Activated naive CD8-positive, alpha-beta T cell treated with anti-CD3 and anti-CD28 coated beads, Interleukin-2, amount 10 ng/mL, durations not matched to agents 7 days and 5 days (primary cell): ENCODE measurements around the gene PAK4. TPM values are rescaled to one million over a fixed set of nuclear protein-coding genes. Genes with fewer than 3 reads are reported as not detected.
"Not testable (repeated sequence)": the region's sequence is repeated elsewhere in the genome, so short reads cannot be mapped to it uniquely, and the experiment has no call there.

Source experiments
- ATAC-seq: fragments of 150-1000 bp; cut with Tn5 transposase; one replicate; pipeline ENCODE4 v1.10.0; 2021; ENCODE audit warnings: low read depth, moderate library complexity
- POLR2A ChIA-PET: fragments of 350-600 bp; sonication (Branson Sonifier 250); formaldehyde crosslinking; loops from one replicate; lab custom pipeline; 2021; ENCODE audit warnings: antibody characterized with exemption; lab: Charles Lee
- DNase-seq: peaks from one replicate; pipeline ENCODE4 v3.0.0; 2021
- H3K27ac Mint-ChIP-seq: one replicate; pipeline ENCODE4 v1.8.0; 2022; ENCODE audit warnings: mild to moderate bottlenecking, mixed read lengths
- H3K27me3 Mint-ChIP-seq: one replicate; pipeline ENCODE4 v1.8.0; 2022; ENCODE audit warnings: mild to moderate bottlenecking, moderate library complexity, mixed read lengths
- H3K36me3 Mint-ChIP-seq: one replicate; pipeline ENCODE4 v1.8.0; 2021; ENCODE audit warnings: mild to moderate bottlenecking, mixed read lengths
- H3K4me1 Mint-ChIP-seq: one replicate; pipeline ENCODE4 v1.8.0; 2021; ENCODE audit warnings: mixed read lengths
- H3K4me3 Mint-ChIP-seq: one replicate; pipeline ENCODE4 v1.8.0; 2022; ENCODE audit warnings: mild to moderate bottlenecking, moderate library complexity, mixed read lengths
- H3K9me3 Mint-ChIP-seq: one replicate; pipeline ENCODE4 v1.8.0; 2021; ENCODE audit warnings: mixed read lengths
- total RNA-seq, 2 experiments: library from RNA; stranded (reverse); gene quantifications; one replicate each; pipeline ENCODE4 v1.2.3, GENCODE V29; 2021

PAK4 gene
- total RNA-seq, 2 experiments from 2014 or later: 16.1 to 17.1 TPM

DNA sequence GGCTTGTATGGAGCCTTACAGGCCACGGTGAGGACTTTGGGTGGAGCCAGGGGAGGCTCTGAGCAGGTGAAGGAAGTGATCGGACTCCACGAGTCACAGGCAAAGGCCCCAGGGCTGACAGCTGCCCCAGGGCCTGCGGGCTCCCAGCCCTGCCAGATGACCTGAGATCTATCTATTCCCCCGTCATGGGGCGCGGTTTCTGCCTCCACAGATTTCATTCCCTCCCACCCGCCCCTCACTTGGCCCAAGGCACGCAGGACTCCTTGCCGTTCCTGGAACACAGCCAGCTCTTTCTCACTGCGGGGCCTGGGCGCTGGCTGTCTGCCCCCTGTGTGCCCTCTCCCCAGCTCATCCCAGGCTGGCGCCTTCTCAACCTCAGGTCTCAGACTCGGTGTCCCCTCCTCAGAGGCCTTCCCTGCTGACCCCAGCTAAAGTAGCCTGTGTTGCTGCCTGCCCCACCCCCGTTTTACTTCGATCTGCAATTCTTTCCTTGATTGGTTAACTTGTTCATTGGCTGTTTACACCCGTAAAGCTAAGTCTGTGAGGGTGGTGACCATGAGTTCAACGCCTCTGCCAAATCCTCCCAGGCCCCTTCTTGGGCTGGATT is 13.9 kb upstream of the PAK4 start:
- Mint-ChIP-seq H3K27ac (no peak overlapping the region), H3K4me1 (peaks cover 7% of the 10 kb centered on the region), H3K9me3 (no peaks in the 10 kb centered on the region), H3K4me3 (no peak overlapping the region), H3K36me3 (no peaks in the 10 kb centered on the region), H3K27me3 (peaks cover 4% of the 10 kb centered on the region)
- DNase-seq (no peak), ATAC-seq (no peak)
- POLR2A ChIA-PET: no interaction called here

DNA sequence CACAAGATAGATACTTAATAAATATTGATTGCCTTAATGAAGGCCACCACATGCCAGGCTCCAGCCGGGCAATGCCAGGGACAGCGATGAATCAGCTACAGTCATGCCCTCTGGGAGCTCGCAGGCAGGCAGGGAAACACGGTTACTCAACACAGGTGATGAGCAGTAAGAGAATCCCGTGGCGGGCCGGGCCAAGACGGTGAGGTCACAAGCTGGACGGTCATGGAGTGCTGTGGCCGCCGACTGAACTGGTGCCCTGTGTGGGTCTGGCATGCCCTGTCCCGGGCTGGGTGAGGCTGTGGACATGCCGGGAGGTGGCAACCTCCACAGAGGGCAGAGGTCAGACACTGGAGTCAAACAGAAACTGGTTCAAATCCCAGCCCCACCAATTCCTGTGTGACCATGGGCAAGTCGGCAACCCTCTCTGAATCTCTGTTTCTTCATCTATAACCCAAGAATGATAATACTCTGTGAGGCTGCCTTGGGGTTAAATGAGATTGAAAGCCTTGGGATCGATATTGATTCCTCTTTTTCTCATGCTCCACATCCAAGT is 13.2 kb upstream of the PAK4 start:
- Mint-ChIP-seq H3K27ac (no peak overlapping the region), H3K4me1 (peaks cover 7% of the 10 kb centered on the region), H3K36me3 (no peaks in the 10 kb centered on the region), H3K9me3 (no peaks in the 10 kb centered on the region), H3K27me3 (peaks cover 4% of the 10 kb centered on the region), H3K4me3 (no peak overlapping the region)
- DNase-seq (no peak), ATAC-seq (no peak)
- POLR2A ChIA-PET: no interaction called here

DNA sequence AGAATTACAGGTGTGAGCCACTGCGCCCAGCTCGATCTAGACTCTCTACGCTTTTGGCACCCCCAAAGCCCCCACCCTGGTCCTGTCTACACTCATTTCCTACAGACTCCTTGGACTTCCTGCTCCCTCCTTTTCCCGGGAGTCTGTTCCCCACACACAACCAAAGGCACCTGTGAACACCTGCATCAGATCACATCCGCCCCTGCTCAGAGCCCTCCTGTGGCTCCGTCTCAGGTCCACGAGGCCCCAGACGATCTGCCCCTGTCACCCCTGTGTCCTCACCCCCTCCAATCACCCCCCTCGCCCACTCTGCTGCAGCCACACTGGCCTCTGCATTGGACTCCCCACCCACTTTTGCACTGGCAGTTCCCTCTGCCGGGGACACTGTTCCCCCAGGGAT is 12.4 kb upstream of the PAK4 start:
- Mint-ChIP-seq H3K36me3 (no peaks in the 10 kb centered on the region), H3K27me3 (peaks cover 2% of the 10 kb centered on the region), H3K4me1 (peaks cover 7% of the 10 kb centered on the region), H3K27ac (no peak overlapping the region), H3K4me3 (no peak overlapping the region), H3K9me3 (no peaks in the 10 kb centered on the region)
- ATAC-seq: no peak
- POLR2A ChIA-PET: no interaction called here
- DNase-seq: no peak

DNA sequence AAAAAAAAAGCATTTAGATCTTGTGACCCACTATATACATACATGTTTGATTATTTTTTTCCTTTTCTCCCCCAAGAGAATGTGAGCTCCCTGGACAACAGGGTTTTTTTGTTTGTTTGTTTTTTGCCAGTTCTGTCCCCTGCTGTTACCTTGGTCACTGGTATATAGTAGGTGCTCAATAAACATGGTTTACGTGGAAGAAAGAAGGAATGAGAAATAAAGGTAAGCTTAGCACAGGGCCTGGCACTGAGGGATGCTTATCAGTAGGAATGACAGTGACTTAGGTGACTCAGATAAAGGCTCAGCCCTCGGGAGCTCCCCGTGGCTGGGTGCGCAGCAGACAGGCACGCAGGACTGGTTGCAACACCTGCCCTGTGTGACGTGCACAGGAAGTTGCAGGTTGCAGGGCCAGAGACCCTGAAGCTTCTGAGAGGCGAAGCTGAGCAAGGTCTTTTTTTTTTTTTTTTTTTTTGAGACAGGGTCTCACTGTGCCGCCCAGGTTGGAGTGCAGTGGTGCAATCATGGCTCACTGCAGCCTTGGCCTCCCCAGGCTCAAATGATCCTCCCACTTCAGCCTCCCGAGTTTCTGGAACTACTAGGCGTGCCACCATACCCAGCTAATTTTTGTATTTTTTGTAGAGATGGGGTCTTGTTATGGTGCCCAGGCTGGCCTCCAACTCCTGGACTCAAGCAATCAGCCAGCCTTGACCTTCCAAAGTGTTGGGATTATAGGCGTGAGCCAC is 10.3 kb upstream of the PAK4 start:
- Mint-ChIP-seq H3K4me1 (peaks cover 6% of the 10 kb centered on the region), H3K4me3 (no peak overlapping the region), H3K9me3 (no peaks in the 10 kb centered on the region), H3K36me3 (no peaks in the 10 kb centered on the region), H3K27ac (no peak overlapping the region), H3K27me3 (peaks cover 2% of the 10 kb centered on the region)
- POLR2A ChIA-PET: interaction anchor here (0.7 kb wide), 3 partner anchors 107 to 399 kb away, joined by 4 to 5 read pairs (median 4); partner anchors contain the start of gene GMFG
- DNase-seq (no peak), ATAC-seq (no peak)

DNA sequence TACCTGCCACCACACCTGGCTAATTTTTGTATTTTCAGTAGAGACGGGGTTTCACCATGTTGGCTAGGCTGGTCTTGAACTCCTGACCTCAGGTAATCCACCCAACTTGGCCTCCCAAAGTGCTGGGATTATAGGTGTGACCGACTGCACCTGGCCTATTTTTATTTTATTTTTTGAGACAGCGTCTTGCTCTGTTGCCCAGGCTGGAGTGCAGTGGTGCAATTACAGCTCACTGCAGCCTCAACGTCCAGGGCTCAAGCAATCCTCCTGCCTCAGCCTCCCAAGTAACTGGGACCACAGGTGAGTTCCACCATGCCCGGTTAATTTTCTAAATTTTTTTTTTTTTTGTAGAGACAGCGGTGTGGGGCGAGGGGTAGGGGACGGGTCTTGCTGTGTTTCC is 8.6 kb upstream of the PAK4 start:
- POLR2A ChIA-PET, ATAC-seq, H3K4me1 Mint-ChIP-seq, H3K9me3 Mint-ChIP-seq, DNase-seq, H3K36me3 Mint-ChIP-seq, H3K27me3 Mint-ChIP-seq, H3K27ac Mint-ChIP-seq, H3K4me3 Mint-ChIP-seq: not testable (repeated sequence)

DNA sequence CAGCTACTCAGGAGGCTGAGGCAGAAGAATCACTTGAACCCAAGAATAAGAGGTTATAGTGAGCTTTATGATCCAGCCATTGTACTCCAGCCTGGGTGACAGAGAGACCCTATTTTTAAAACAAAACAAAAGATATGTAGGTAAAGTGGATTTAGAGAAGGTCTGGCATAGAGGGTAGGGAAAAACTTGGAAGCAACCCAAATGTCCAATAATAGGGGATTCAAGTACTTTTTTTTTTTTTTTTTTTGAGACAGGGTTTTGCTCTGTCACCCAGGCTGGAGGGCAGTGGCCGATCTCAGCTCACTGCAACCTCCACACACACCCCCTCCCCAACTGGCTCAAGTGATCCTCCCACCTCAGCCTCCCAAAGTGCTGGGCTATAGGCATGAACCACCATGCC is 5.8 kb upstream of the PAK4 start:
- Mint-ChIP-seq H3K36me3 (no peaks in the 10 kb centered on the region), H3K4me1 (peaks cover 10% of the 10 kb centered on the region), H3K9me3 (no peaks in the 10 kb centered on the region), H3K4me3 (no peak overlapping the region), H3K27ac (no peak overlapping the region), H3K27me3 (peaks cover 9% of the 10 kb centered on the region)
- no peak for ATAC-seq
- POLR2A ChIA-PET: interaction anchor here (0.7 kb wide), 1 partner anchor 212 kb away, joined by 4 read pairs; no protein-coding TSS in a partner anchor
- DNase-seq: no peak

DNA sequence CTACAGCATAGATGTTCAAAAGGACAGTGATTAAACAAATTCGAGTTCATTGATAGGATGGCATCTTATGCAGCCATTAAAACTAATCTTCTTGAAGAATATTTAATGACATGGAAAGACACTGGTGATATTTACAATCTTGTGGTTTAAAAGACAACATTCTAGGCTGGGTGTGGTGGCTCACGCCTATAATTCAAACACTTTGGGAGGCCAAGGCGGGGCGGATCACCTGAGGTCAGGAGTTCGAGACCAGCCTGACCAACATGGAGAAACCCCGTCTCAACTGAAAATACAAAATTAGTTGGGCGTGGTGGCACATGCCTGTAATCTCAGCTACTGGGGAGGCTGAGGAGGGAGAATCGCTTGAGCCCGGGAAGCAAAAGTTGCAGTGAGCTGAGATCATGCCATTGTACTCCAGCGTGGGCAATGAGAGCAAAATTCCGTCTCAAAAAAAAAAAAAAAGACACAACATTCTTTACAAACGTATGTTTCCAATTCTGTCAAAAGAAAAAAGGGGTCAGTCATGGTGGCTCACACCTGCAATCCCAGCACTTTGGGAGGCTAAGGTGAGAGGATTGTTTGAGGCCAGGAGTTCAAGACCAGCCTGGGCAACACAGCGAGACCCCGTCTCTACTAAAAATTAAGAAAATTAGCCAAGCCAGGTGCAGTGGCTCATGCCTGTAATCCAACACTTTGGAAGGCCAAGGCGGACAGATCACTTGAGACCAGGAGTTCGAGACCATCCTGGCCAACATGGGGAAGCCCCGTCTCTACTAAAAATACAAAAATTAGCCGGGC is 2.5 kb upstream of the PAK4 start:
- DNase-seq (no peak), ATAC-seq (no peak)
- Mint-ChIP-seq H3K4me1 (peaks cover 25% of the 10 kb centered on the region), H3K4me3 (no peak overlapping the region), H3K36me3 (peaks cover 2% of the 10 kb centered on the region), H3K27ac (no peak overlapping the region), H3K9me3 (no peaks in the 10 kb centered on the region), H3K27me3 (peaks cover 9% of the 10 kb centered on the region)
- POLR2A ChIA-PET: interaction anchor here (0.6 to 1.8 kb wide), 3 partner anchors 204 to 218 kb away, joined by 4 to 6 read pairs (median 5); partner anchors contain the start of gene GMFG

DNA sequence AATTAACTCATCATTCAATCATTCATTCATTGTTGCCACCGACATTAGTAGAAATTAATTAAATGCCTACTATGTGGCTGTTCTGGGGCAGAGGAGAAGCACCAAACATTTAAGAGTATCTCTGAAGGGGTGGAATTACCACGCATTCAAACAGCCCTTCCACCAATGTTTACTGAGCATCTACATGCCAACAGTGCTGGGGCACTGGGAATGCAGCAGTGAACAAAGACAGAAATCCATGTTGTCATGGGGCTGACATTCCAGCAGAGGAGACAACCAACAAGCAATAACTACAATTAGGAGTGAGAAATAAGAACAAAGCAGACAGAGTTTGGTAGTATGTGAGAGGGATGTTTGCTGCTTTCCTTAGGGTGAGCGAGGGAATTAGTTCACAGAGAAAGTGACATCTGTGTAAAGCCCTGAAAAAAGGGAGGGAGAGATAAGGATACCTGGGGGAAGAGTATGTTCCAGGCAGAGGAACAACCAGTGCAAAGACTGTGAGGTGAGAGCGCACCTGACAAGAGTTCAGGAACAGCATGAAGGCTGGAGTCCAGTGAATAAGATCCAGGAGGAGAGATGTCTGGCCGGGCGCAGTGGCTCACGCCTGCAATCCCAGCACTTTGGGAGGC is 1.3 kb upstream of the PAK4 start:
- DNase-seq (no peak), ATAC-seq (no peak)
- Mint-ChIP-seq H3K9me3 (no peaks in the 10 kb centered on the region), H3K27me3 (peaks cover 9% of the 10 kb centered on the region), H3K4me1 (peaks cover 25% of the 10 kb centered on the region), H3K4me3 (peak overlapping the region; percentile 68), H3K27ac (no peak overlapping the region), H3K36me3 (peaks cover 2% of the 10 kb centered on the region)
- POLR2A ChIA-PET: no interaction called here

DNA sequence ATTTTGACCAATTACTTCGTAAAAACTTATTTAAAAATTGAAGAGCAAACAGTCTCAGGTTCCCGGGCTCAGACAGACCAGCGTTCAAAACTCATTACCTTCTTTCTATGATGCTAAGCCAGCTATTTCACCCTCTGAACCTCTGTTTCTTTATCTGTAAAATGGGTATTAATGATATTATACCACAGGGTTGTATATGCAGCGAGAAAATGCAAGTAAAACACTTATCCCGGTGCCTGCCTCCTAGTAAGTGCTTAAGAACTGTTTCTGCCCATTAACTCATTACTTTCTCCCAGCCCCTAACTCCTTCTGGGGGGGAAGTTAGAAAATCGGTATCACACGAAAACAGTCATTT is 410 bp upstream of the PAK4 start:
- Mint-ChIP-seq H3K27ac (peak overlapping the region; percentile 94), H3K9me3 (no peaks in the 10 kb centered on the region), H3K4me3 (peak overlapping the region; percentile 96), H3K36me3 (peaks cover 2% of the 10 kb centered on the region), H3K27me3 (peaks cover 9% of the 10 kb centered on the region), H3K4me1 (peaks cover 25% of the 10 kb centered on the region)
- POLR2A ChIA-PET: interaction anchor here (0.7 to 1.3 kb wide), 2 partner anchors 267 to 287 kb away, joined by 3 read pairs; partner anchors contain the start of gene PLEKHG2
- ATAC-seq (no peak), DNase-seq (no peak)

DNA sequence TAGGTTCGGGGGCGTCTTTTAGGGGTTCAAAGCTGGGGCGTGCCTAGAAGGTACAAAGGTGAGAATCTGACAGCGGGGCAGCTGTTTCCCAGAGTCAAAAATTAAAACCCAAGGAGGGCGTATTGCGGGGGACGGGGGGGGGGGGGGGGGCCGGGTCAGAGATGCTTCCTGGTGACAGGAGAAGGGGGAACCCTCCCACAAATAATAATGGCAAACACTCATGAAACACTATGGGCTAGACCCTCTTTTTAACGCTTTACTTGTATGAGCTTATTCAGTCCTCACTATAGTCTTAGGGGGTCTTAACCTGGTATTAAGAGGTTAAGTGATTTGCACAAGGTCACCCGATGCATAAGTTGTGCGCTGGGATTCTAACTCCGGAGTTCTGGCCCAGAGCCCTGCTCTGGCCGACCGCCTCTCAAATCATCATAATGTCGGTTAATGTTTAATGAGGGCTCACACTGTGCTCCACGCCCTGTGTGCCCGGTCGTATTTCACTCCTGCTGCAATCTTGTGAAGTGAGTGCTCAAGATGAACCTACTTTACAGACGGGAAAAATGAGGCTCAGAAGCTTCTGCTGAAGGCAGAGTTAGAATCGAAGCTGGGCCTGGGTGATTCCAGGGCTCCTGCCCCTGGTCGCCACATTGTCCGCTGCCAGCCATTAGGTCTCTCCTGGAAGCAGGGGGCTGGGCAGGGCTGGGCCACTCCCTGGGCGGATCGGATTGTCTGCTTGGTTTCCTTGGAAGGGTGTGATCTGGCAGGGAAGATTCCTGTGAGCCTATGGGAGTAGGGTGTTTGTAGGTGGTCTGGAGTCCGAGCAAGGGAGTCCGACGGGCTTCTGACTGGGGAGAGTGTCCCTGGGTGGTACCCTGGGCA is 964 bp downstream of the PAK4 start:
- peak overlapping the region; percentile 94 for H3K27ac Mint-ChIP-seq
- no peak for DNase-seq
- peaks cover 2% of the 10 kb centered on the region for H3K36me3 Mint-ChIP-seq
- no peak for ATAC-seq
- POLR2A ChIA-PET: interaction anchor here (1.3 kb wide), 1 partner anchor 286 kb away, joined by 3 read pairs; the partner anchor contains the start of gene PLEKHG2
- H3K27me3 Mint-ChIP-seq: peaks cover 4% of the 10 kb centered on the region
- H3K4me1 Mint-ChIP-seq: peaks cover 25% of the 10 kb centered on the region
- no peaks in the 10 kb centered on the region for H3K9me3 Mint-ChIP-seq
- peak overlapping the region; percentile 96 for H3K4me3 Mint-ChIP-seq

DNA sequence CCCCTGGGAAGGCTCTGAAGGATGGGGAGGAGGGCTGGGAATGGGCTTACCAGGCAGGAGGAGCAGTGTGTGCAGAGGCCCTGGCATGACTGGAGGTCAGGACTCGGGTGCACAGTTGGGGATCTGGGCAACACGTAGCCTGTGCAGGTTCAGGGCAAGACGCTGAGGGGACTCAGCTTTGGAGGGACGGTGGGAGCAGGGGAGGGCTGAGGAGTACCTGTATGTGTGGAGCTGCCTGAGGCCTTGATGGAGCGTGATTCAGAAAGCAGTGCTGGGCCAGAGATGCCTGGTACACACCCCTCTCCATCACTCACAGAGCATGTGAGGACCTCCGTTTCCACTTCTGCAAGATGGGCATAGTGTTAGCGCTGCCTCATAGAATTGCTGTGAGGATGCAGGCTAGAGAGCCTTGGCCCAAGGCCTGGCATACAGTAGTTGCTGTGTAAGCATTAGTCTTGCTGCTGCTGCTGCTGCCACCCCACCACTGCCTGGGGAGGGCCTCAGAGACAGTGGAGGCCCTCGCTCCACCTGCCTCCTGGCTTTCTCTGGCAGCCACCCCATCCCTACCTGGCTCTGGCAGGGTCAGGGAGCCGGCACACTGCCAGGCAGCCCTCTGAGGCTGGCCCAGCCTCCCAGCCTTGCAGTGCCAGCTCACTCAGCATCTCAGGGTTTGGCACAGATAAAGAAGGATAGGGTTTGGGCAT is 2.4 kb downstream of the PAK4 start:
- Mint-ChIP-seq H3K9me3 (no peaks in the 10 kb centered on the region), H3K27me3 (no peaks in the 10 kb centered on the region), H3K4me1 (peaks cover 26% of the 10 kb centered on the region), H3K4me3 (no peak overlapping the region), H3K36me3 (peaks cover 2% of the 10 kb centered on the region), H3K27ac (no peak overlapping the region)
- POLR2A ChIA-PET: interaction anchor here (0.6 kb wide), 1 partner anchor 101 kb away, joined by 3 read pairs; no protein-coding TSS in a partner anchor
- DNase-seq: no peak
- no peak for ATAC-seq
